Effector CD4-positive, alpha-beta T cell (primary cell): ENCODE data around the gene DPP6.

Source experiments
- DNase-seq: peaks from one replicate; pipeline ENCODE4 v3.0.0-alpha.2; 2020

The DPP6 gene

GRCh38 chr7:154241988-154242387, 189.8 kb downstream of the DPP6 start:
- no peak for DNase-seq

GRCh38 chr7:154242709-154243108, 190.5 kb downstream of the DPP6 start:
- DNase-seq, result no peak

- no peak for DNase-seq
Observed at GRCh38 chr7:154252046-154252445, 199.8 kb downstream of the DPP6 start.

- DNase-seq, result no peak
Observed at GRCh38 chr7:154253810-154254209, 201.6 kb downstream of the DPP6 start.

GRCh38 chr7:154255324-154255723, 203.1 kb downstream of the DPP6 start:
- DNase-seq, result no peak

GRCh38 chr7:154256150-154256549, 204.0 kb downstream of the DPP6 start:
- DNase-seq, result no peak

GRCh38 chr7:154259396-154259795, 207.2 kb downstream of the DPP6 start:
- no peak for DNase-seq

GRCh38 chr7:154287356-154287755, 235.2 kb downstream of the DPP6 start:
- DNase-seq, result no peak

GRCh38 chr7:154289119-154289518, 236.9 kb downstream of the DPP6 start:
- no peak for DNase-seq

GRCh38 chr7:154296443-154296842, 244.2 kb downstream of the DPP6 start:
- DNase-seq, result no peak

GRCh38 chr7:154299736-154300135, 247.5 kb downstream of the DPP6 start:
- no peak for DNase-seq

GRCh38 chr7:154302380-154302779, 250.2 kb downstream of the DPP6 start:
- no peak for DNase-seq

GRCh38 chr7:154304231-154304630, 252.0 kb downstream of the DPP6 start:
- no peak for DNase-seq

- no peak for DNase-seq
Observed at GRCh38 chr7:154304740-154305700, 252.8 kb downstream of the DPP6 start.

GRCh38 chr7:154306036-154306435, 253.8 kb downstream of the DPP6 start:
- no peak for DNase-seq

- DNase-seq, result no peak
Observed at GRCh38 chr7:154308928-154309327, 256.7 kb downstream of the DPP6 start.

GRCh38 chr7:154310114-154310513, 257.9 kb downstream of the DPP6 start:
- no peak for DNase-seq

GRCh38 chr7:154324196-154324595, 272.0 kb downstream of the DPP6 start:
- no peak for DNase-seq

GRCh38 chr7:154326421-154326820, 274.2 kb downstream of the DPP6 start:
- no peak for DNase-seq

GRCh38 chr7:154330318-154330717, 278.1 kb downstream of the DPP6 start:
- DNase-seq, result no peak

GRCh38 chr7:154332811-154333580, 280.8 kb downstream of the DPP6 start:
- no peak for DNase-seq

- DNase-seq, result no peak
Observed at GRCh38 chr7:154336295-154336694, 284.1 kb downstream of the DPP6 start.

- no peak for DNase-seq
Observed at GRCh38 chr7:154338701-154339506, 286.7 kb downstream of the DPP6 start.
